GM23338 (cell line): ENCODE results near the gene FGGY. TPM values are rescaled to one million over a fixed set of nuclear protein-coding genes. Genes with fewer than 3 reads are reported as not detected.

Experiments used
- ATAC-seq: fragments of 200-7000 bp; cut with Tn5 transposase; 3 replicates; pipeline ENCODE4 v1.9.1; 2020
- DNase-seq: peaks from one replicate; pipeline ENCODE4 v3.0.0-alpha.2; 2015; ENCODE audit warnings: low spot score
- H2AFZ ChIP-seq: fragments of 200-600 bp; sonication (generic); 2 replicates; pipeline ENCODE4 v1.8.0; 2016; ENCODE audit warnings: antibody characterized with exemption, mild to moderate bottlenecking, moderate library complexity
- H3F3A ChIP-seq: fragments of 200-600 bp; sonication (generic); replicated peaks from 2 replicates; pipeline ENCODE4 v1.8.0; 2017; ENCODE audit warnings: antibody characterized with exemption, mixed run types, low read depth
- H3K27ac ChIP-seq: fragments of 200-600 bp; sonication (generic); 2 replicates; pipeline ENCODE4 v1.6.1; 2016; ENCODE audit warnings: low read depth
- H3K27me3 ChIP-seq: fragments of 200-600 bp; sonication (generic); 2 replicates; pipeline ENCODE4 v1.8.0; 2016; ENCODE audit warnings: mild to moderate bottlenecking, mixed run types, moderate library complexity; ENCODE audit not compliant: insufficient read depth
- H3K36me3 ChIP-seq: fragments of 200-600 bp; sonication (generic); 2 replicates; pipeline ENCODE4 v1.8.0; 2016; ENCODE audit warnings: mild to moderate bottlenecking; ENCODE audit not compliant: insufficient read depth
- H3K4me1 ChIP-seq: fragments of 200-600 bp; sonication (generic); 2 replicates; pipeline ENCODE4 v1.8.0; 2016; ENCODE audit warnings: mild to moderate bottlenecking, moderate library complexity; ENCODE audit not compliant: insufficient read depth
- H3K4me2 ChIP-seq: fragments of 200-600 bp; sonication (generic); 2 replicates; pipeline ENCODE4 v1.7.1; 2017; ENCODE audit warnings: mixed run types
- H3K4me3 ChIP-seq: fragments of 200-600 bp; sonication (generic); 2 replicates; pipeline ENCODE4 v1.6.1; 2016; ENCODE audit warnings: mixed run types
- H3K79me2 ChIP-seq: fragments of 200-600 bp; sonication (generic); replicated peaks from 2 replicates; pipeline ENCODE4 v1.8.0; 2017; ENCODE audit warnings: mild to moderate bottlenecking; ENCODE audit not compliant: insufficient read depth
- H3K9me2 ChIP-seq: fragments of 200-600 bp; sonication (generic); 2 replicates; pipeline ENCODE4 v1.8.0; 2017; ENCODE audit not compliant: insufficient read depth
- H4K20me1 ChIP-seq: fragments of 200-600 bp; sonication (generic); replicated peaks from 2 replicates; pipeline ENCODE4 v1.8.0; 2017; ENCODE audit warnings: mild to moderate bottlenecking; ENCODE audit not compliant: insufficient read depth
- H3K27ac Mint-ChIP-seq: 2 replicates; pipeline ENCODE4 v1.8.0; 2020; ENCODE audit warnings: inconsistent platforms, mild to moderate bottlenecking, moderate library complexity, mixed read lengths
- H3K27me3 Mint-ChIP-seq: 3 replicates; pipeline ENCODE4 v1.8.0; 2022; ENCODE audit warnings: low read depth, mild to moderate bottlenecking, moderate library complexity, mixed read lengths, inconsistent platforms; ENCODE audit not compliant: insufficient read depth, poor library complexity
- H3K36me3 Mint-ChIP-seq: 3 replicates; pipeline ENCODE4 v1.8.0; 2021; ENCODE audit warnings: low read depth, mild to moderate bottlenecking, inconsistent platforms, moderate library complexity, mixed read lengths
- H3K4me1 Mint-ChIP-seq: 3 replicates; pipeline ENCODE4 v1.8.0; 2020; ENCODE audit warnings: mild to moderate bottlenecking, inconsistent platforms, mixed read lengths
- H3K4me3 Mint-ChIP-seq: 3 replicates; pipeline ENCODE4 v1.8.0; 2021; ENCODE audit warnings: moderate library complexity, mild to moderate bottlenecking, inconsistent platforms, mixed read lengths
- H3K9me3 Mint-ChIP-seq: 3 replicates; pipeline ENCODE4 v1.8.0; 2020; ENCODE audit warnings: moderate library complexity, mild to moderate bottlenecking, inconsistent platforms, mixed read lengths
- CTCF ChIP-seq, 2 experiments: fragments of 200-600 bp in 1 of 2; sonication (generic) in 1 of 2; conservative IDR thresholded peaks; 2 replicates each; pipeline versions ENCODE4 v1.5.1 to v1.6.1; 2016 to 2017; ENCODE audit warnings: antibody characterized with exemption in 2 of 2, low read depth in 2 of 2, mild to moderate bottlenecking in 2 of 2, moderate library complexity in 1 of 2
- microRNA-seq: library from miRNA; unstranded; fragments of <30 nt; microRNA quantifications from one replicate; pipeline ENCODE4, GENCODE V29; 2017
- polyA plus RNA-seq: library from polyadenylated mRNA; unstranded; fragments of >200 nt; fragmentation: Nextera tagmentation; extraction: Ambion mirVana; gene quantifications from 2 replicates; pipeline ENCODE4 v1.2.1, GENCODE V29; 2016
- small RNA-seq: library from RNA; depleted of rRNA; stranded (forward); fragments of <200 nt; gene quantifications from one replicate; pipeline ENCODE3, GENCODE V24; 2014; ENCODE audit warnings: low replicate concordance
- total RNA-seq: library from RNA; depleted of rRNA; stranded (reverse); fragments of >200 nt; shearing (Covaris generic); gene quantifications from 2 replicates; pipeline ENCODE4 v1.2.3, GENCODE V29; 2014

The FGGY gene
- total and polyA plus RNA-seq, 2 experiments from 2014 or later = 10.9 to 21.4 TPM

- Mint-ChIP-seq H3K27me3 (peaks cover 2% of the 10 kb centered on the region), H3K4me3 (no peak overlapping the region), H3K36me3 (no peaks in the 10 kb centered on the region), H3K27ac (no peak overlapping the region), H3K9me3 (no peaks in the 10 kb centered on the region), H3K4me1 (no peaks in the 10 kb centered on the region)
- Histone ChIP-seq H3K4me3 (no peak overlapping the region), H3K4me1 (no peaks in the 10 kb centered on the region), H3K27me3 (no peaks in the 10 kb centered on the region), H2AFZ (no peak overlapping the region), H3K4me2 (no peak overlapping the region), H3K36me3 (no peaks in the 10 kb centered on the region), H3K9me2 (peaks cover 7% of the 10 kb centered on the region; the same call in 1 of the 2 replicates), H3K79me2 (no peaks in the 10 kb centered on the region), H4K20me1 (no peaks in the 10 kb centered on the region), H3K27ac (no peak overlapping the region), H3F3A (no peaks in the 10 kb centered on the region)
- ATAC-seq (no peak), DNase-seq (no peak)
- TF ChIP-seq CTCF (conservative IDR thresholded peaks at IDR 0.05; ENCODE audit: low read depth in 2 of 2) = no peak
Measured at GRCh38 chr1:59805554-59805953, 508.7 kb downstream of the FGGY start.

Small RNAs within 50 kb of the gene (microRNA-seq; reads per million reads assigned to microRNA genes)
- gene MIR4711 = not detected

Small RNAs within 50 kb of the gene (small RNA-seq; reads per million reads assigned to genes)
- gene MIR4711 = not detected
